K562 (cell line): ENCODE data around the gene PRDM2.

Experiments used
- ATF4 ChIP-seq: fragments of 450-650 bp; formaldehyde crosslinking; IDR thresholded peaks from 2 replicates; pipeline ENCODE4 v1.4.0; 2022; ENCODE audit warnings: mild to moderate bottlenecking, moderate library complexity
- CTCF ChIP-seq, 3 experiments: IDR thresholded peaks in 2 of 3; conservative IDR thresholded peaks in 1 of 3; 2 replicates each; pipeline ENCODE4 v1.5.1; 2011 to 2012; ENCODE audit warnings: low read length in 3 of 3, mild to moderate bottlenecking in 3 of 3, control low read depth in 2 of 3, improper control_type of control experiment in 1 of 3, inconsistent platforms in 1 of 3, low read depth in 1 of 3, mixed read lengths in 1 of 3, moderate library complexity in 1 of 3; ENCODE audit not compliant: insufficient read depth in 2 of 3
- E2F4 ChIP-seq: sonication (generic); formaldehyde crosslinking; IDR thresholded peaks from 2 replicates; pipeline ENCODE4 v1.8.0; 2022; ENCODE audit warnings: mild to moderate bottlenecking, low read depth, missing genetic modification reagents
- HNRNPL ChIP-seq: fragments of 200-400 bp; formaldehyde crosslinking; IDR thresholded peaks from 2 replicates; pipeline ENCODE4 v1.6.1; 2017; ENCODE audit warnings: low read depth, mild to moderate bottlenecking, low read length
- JUN ChIP-seq, 2 experiments: sonication (generic) in 1 of 2; formaldehyde crosslinking in 1 of 2; IDR thresholded peaks; 2 replicates each; pipeline versions ENCODE4 v1.6.1 to v1.8.0; 2012 to 2022; ENCODE audit warnings: borderline replicate concordance in 2 of 2, mild to moderate bottlenecking in 2 of 2, improper control_type of control experiment in 1 of 2, low read depth in 1 of 2, low read length in 1 of 2, missing genetic modification reagents in 1 of 2
- MIER1 ChIP-seq: fragments of 450-650 bp; IDR thresholded peaks from 2 replicates; pipeline ENCODE4 v1.6.1; 2016; ENCODE audit warnings: antibody characterized with exemption, mild to moderate bottlenecking, low read depth
- PHB ChIP-seq: fragments of 250-450 bp; sonication (Bioruptor Pico); IDR thresholded peaks from 2 replicates; pipeline ENCODE4 v1.5.0; 2021
- TCF7L2 ChIP-seq: fragments of 150-350 bp; IDR thresholded peaks from 2 replicates; pipeline ENCODE4 v1.6.1; 2016; ENCODE audit warnings: low read depth, mild to moderate bottlenecking, low read length, moderate library complexity
- USF1 ChIP-seq: sonication (generic); formaldehyde crosslinking; IDR thresholded peaks from 2 replicates; pipeline ENCODE4 v1.9.0; 2022; ENCODE audit warnings: mild to moderate bottlenecking, missing genetic modification reagents
- ZBTB12 ChIP-seq: fragments of 250-450 bp; sonication (Bioruptor Pico); IDR thresholded peaks from 2 replicates; pipeline ENCODE4 v1.4.0; 2020
- ZNF253 ChIP-seq: fragments of 250-450 bp; sonication (Bioruptor Pico); conservative IDR thresholded peaks from 2 replicates; pipeline ENCODE4 v1.6.1; 2021; ENCODE audit warnings: mild to moderate bottlenecking
- TF ChIP-seq, protein P1 (sequence below): sonication (generic); formaldehyde crosslinking; IDR thresholded peaks from 2 replicates; pipeline ENCODE4 v1.8.1; 2023; ENCODE audit warnings: mild to moderate bottlenecking, missing genetic modification reagents
- TF ChIP-seq, protein P2 (sequence below): fragments of 450-650 bp; formaldehyde crosslinking; IDR thresholded peaks from 2 replicates; pipeline ENCODE4 v1.4.0; 2020; ENCODE audit warnings: mild to moderate bottlenecking, moderate library complexity

DNA sequence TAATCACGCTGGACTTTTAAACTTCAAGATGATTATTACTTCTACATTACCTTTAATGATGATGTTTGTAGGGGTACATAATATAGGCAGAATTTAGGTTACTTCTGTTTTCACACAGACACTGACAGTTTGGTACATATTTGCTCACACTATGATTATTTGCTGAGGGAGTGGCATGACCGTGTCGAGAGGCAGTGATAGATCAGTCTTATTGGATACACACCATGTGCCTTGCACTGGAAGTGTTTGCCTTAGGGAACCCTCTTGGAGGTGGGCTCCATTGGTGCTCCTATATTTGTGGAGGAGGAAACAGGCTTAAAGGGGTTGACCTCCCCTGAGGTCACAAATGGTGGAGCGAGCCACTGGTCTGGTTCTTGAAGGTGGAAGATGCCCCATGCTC, 132.1 kb downstream of the PRDM2 start:
- no peak for TF ChIP-seq HNRNPL
- TF ChIP-seq E2F4 (CRISPR knock-in tag), result no peak
- TF ChIP-seq, protein P1, sequence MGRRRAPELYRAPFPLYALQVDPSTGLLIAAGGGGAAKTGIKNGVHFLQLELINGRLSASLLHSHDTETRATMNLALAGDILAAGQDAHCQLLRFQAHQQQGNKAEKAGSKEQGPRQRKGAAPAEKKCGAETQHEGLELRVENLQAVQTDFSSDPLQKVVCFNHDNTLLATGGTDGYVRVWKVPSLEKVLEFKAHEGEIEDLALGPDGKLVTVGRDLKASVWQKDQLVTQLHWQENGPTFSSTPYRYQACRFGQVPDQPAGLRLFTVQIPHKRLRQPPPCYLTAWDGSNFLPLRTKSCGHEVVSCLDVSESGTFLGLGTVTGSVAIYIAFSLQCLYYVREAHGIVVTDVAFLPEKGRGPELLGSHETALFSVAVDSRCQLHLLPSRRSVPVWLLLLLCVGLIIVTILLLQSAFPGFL, result no peak
- TF ChIP-seq, protein P2, sequence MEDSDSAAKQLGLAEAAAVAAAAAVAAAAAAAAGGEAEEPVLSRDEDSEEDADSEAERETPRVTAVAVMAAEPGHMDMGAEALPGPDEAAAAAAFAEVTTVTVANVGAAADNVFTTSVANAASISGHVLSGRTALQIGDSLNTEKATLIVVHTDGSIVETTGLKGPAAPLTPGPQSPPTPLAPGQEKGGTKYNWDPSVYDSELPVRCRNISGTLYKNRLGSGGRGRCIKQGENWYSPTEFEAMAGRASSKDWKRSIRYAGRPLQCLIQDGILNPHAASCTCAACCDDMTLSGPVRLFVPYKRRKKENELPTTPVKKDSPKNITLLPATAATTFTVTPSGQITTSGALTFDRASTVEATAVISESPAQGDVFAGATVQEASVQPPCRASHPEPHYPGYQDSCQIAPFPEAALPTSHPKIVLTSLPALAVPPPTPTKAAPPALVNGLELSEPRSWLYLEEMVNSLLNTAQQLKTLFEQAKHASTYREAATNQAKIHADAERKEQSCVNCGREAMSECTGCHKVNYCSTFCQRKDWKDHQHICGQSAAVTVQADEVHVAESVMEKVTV (CRISPR knock-in tag), result no peak
- no peak for TF ChIP-seq ATF4 (CRISPR knock-in tag)
- TF ChIP-seq TCF7L2, result no peak
- TF ChIP-seq USF1 (CRISPR knock-in tag), result no peak
- no peak for TF ChIP-seq MIER1
- TF ChIP-seq JUN (IDR thresholded peaks at IDR 0.05; ENCODE audit: borderline replicate concordance, low read depth, low read length), result no peak
- no peak for TF ChIP-seq JUN (CRISPR knock-in tag; IDR thresholded peaks at IDR 0.05; ENCODE audit: borderline replicate concordance)
- no peak for TF ChIP-seq CTCF (IDR thresholded peaks at IDR 0.05 in 2 of 3, conservative IDR thresholded peaks at IDR 0.05 in 1 of 3; ENCODE audit: insufficient read depth in 2 of 3, low read depth in 1 of 3, low read length in 3 of 3)
- TF ChIP-seq PHB (CRISPR knock-in tag), result no peak
- no peak for TF ChIP-seq ZNF253 (CRISPR knock-in tag)
- no peak for TF ChIP-seq ZBTB12 (CRISPR knock-in tag)
